ENCODE measurements around the gene UBE2I.
"Not testable (repeated sequence)": the region's sequence is repeated elsewhere in the genome, so short reads cannot be mapped to it uniquely, and the experiment has no call there.

Gene UBE2I

GRCh38 chr16:1290063-1290501 is 19.4 kb upstream of the UBE2I start:
- no peak for DNase-seq (ENCODE audit: low spot score)
- no peak for TF ChIP-seq CTCF (IDR thresholded peaks at IDR 0.05; ENCODE audit: extremely low read depth, missing control alignments)

- no peak for DNase-seq (ENCODE audit: low spot score)
- TF ChIP-seq CTCF (IDR thresholded peaks at IDR 0.05; ENCODE audit: extremely low read depth, missing control alignments), result no peak
Measured at GRCh38 chr16:1290860-1291575, 18.4 kb upstream of the UBE2I start.

- no peak for TF ChIP-seq CTCF (IDR thresholded peaks at IDR 0.05; ENCODE audit: extremely low read depth, missing control alignments)
- DNase-seq (ENCODE audit: low spot score), result no peak
Measured at GRCh38 chr16:1291576-1291974, 17.9 kb upstream of the UBE2I start.

- DNase-seq (ENCODE audit: low spot score), result not testable (repeated sequence)
Measured at GRCh38 chr16:1292208-1292607, 17.2 kb upstream of the UBE2I start.

- DNase-seq (ENCODE audit: low spot score), result not testable (repeated sequence)
Measured at GRCh38 chr16:1292808-1293207, 16.6 kb upstream of the UBE2I start.

GRCh38 chr16:1293921-1294656 is 15.3 kb upstream of the UBE2I start:
- no peak for DNase-seq (ENCODE audit: low spot score)
- no peak for TF ChIP-seq CTCF (IDR thresholded peaks at IDR 0.05; ENCODE audit: extremely low read depth, missing control alignments)

GRCh38 chr16:1295465-1295864 is 14.0 kb upstream of the UBE2I start:
- no peak for DNase-seq (ENCODE audit: low spot score)

GRCh38 chr16:1296688-1297017 is 12.8 kb upstream of the UBE2I start:
- not testable (repeated sequence) for DNase-seq (ENCODE audit: low spot score)

More at GRCh38 chr16:1295465-1295864, 14.0 kb upstream of the UBE2I start:
- TF ChIP-seq CTCF (IDR thresholded peaks at IDR 0.05; ENCODE audit: extremely low read depth, missing control alignments), result no peak

GRCh38 chr16:1297018-1297696 is 12.3 kb upstream of the UBE2I start:
- TF ChIP-seq CTCF (IDR thresholded peaks at IDR 0.05; ENCODE audit: extremely low read depth, missing control alignments), result no peak
- DNase-seq (ENCODE audit: low spot score), result no peak

Measured in GM20000 (cell line).